ENCODE data around the gene TNS1. TPM values are rescaled to one million over a fixed set of nuclear protein-coding genes. Genes with fewer than 3 reads are reported as not detected.

TNS1 gene
- total RNA-seq, 1 donor from 2014 or later, result 11.6 TPM

- H3K27ac Mint-ChIP-seq (ENCODE audit: unreplicated experiment), result no peak overlapping the region
- H3K36me3 Mint-ChIP-seq (ENCODE audit: low read depth, unreplicated experiment), result peaks cover 7% of the 10 kb centered on the region
- H3K27me3 Mint-ChIP-seq (ENCODE audit: unreplicated experiment), result peaks cover 4% of the 10 kb centered on the region
- TF ChIP-seq CTCF (IDR thresholded peaks at IDR 0.05; ENCODE audit: unreplicated experiment), result peak; percentile 89
- H3K4me3 Mint-ChIP-seq (ENCODE audit: unreplicated experiment), result no peak overlapping the region
- no peaks in the 10 kb centered on the region for H3K9me3 Mint-ChIP-seq (ENCODE audit: unreplicated experiment)
- H3K4me1 Mint-ChIP-seq (ENCODE audit: unreplicated experiment), result peaks cover 6% of the 10 kb centered on the region
- DNase-seq (ENCODE audit: low spot score), result peak; percentile 88
Observed at GRCh38 chr2:217785544-217786045, 217.2 kb downstream of the TNS1 start.

- Mint-ChIP-seq H3K4me1 (ENCODE audit: unreplicated experiment) (peaks cover 2% of the 10 kb centered on the region), H3K36me3 (ENCODE audit: low read depth, unreplicated experiment) (peaks cover 7% of the 10 kb centered on the region), H3K27me3 (ENCODE audit: unreplicated experiment) (peaks cover 4% of the 10 kb centered on the region), H3K9me3 (ENCODE audit: unreplicated experiment) (no peaks in the 10 kb centered on the region), H3K4me3 (ENCODE audit: unreplicated experiment) (no peak overlapping the region), H3K27ac (ENCODE audit: unreplicated experiment) (no peak overlapping the region)
- TF ChIP-seq CTCF (IDR thresholded peaks at IDR 0.05; ENCODE audit: unreplicated experiment), result no peak
- DNase-seq (ENCODE audit: low spot score), result no peak
Observed at GRCh38 chr2:217784996-217785543, 217.7 kb downstream of the TNS1 start.

- no peak for TF ChIP-seq CTCF (IDR thresholded peaks at IDR 0.05; ENCODE audit: unreplicated experiment)
- Mint-ChIP-seq H3K27ac (ENCODE audit: unreplicated experiment) (no peak overlapping the region), H3K4me3 (ENCODE audit: unreplicated experiment) (no peak overlapping the region), H3K27me3 (ENCODE audit: unreplicated experiment) (peaks cover 1% of the 10 kb centered on the region), H3K4me1 (ENCODE audit: unreplicated experiment) (no peaks in the 10 kb centered on the region), H3K9me3 (ENCODE audit: unreplicated experiment) (no peaks in the 10 kb centered on the region), H3K36me3 (ENCODE audit: low read depth, unreplicated experiment) (peaks cover 6% of the 10 kb centered on the region)
- no peak for DNase-seq (ENCODE audit: low spot score)
Observed at GRCh38 chr2:217783243-217783642, 219.6 kb downstream of the TNS1 start.

- Mint-ChIP-seq H3K27me3 (ENCODE audit: unreplicated experiment) (peaks cover 1% of the 10 kb centered on the region), H3K36me3 (ENCODE audit: low read depth, unreplicated experiment) (no peaks in the 10 kb centered on the region), H3K27ac (ENCODE audit: unreplicated experiment) (no peak overlapping the region), H3K4me3 (ENCODE audit: unreplicated experiment) (no peak overlapping the region), H3K9me3 (ENCODE audit: unreplicated experiment) (no peaks in the 10 kb centered on the region), H3K4me1 (ENCODE audit: unreplicated experiment) (no peaks in the 10 kb centered on the region)
- TF ChIP-seq CTCF (IDR thresholded peaks at IDR 0.05; ENCODE audit: unreplicated experiment), result no peak
- DNase-seq (ENCODE audit: low spot score), result no peak
Observed at GRCh38 chr2:217777906-217778305, 224.9 kb downstream of the TNS1 start.

- no peak overlapping the region for H3K4me3 Mint-ChIP-seq (ENCODE audit: unreplicated experiment)
- peaks cover 1% of the 10 kb centered on the region for H3K27me3 Mint-ChIP-seq (ENCODE audit: unreplicated experiment)
- H3K9me3 Mint-ChIP-seq (ENCODE audit: unreplicated experiment), result no peaks in the 10 kb centered on the region
- no peaks in the 10 kb centered on the region for H3K36me3 Mint-ChIP-seq (ENCODE audit: low read depth, unreplicated experiment)
- H3K27ac Mint-ChIP-seq (ENCODE audit: unreplicated experiment), result no peak overlapping the region
- no peaks in the 10 kb centered on the region for H3K4me1 Mint-ChIP-seq (ENCODE audit: unreplicated experiment)
- TF ChIP-seq CTCF (IDR thresholded peaks at IDR 0.05; ENCODE audit: unreplicated experiment), result no peak
- no peak for DNase-seq (ENCODE audit: low spot score)
Observed at GRCh38 chr2:217776631-217777030, 226.2 kb downstream of the TNS1 start.

Data from endothelial cell (in vitro differentiated cells).